NOMO-1 treated with dmso at 0.1 percent for 144 hours (cell line): ENCODE data around the gene PTCHD4.
"Not testable (repeated sequence)": the region's sequence is repeated elsewhere in the genome, so short reads cannot be mapped to it uniquely, and the experiment has no call there.

Experiments used
- DNase-seq: peaks from one replicate; lab custom pipeline; 2025; ENCODE audit not compliant: unreplicated experiment; lab: John Stamatoyannopoulos, UW

PTCHD4 gene

GRCh38 chr6:48111143-48111506 is at the start of gene PTCHD4:
TSS of gene PTCHD4 (minus strand) at chr6:48111197. CDS start at chr6:48068957, 42,240 bp downstream.
- DNase-seq = no peak

- DNase-seq = no peak
Measured at GRCh38 chr6:48151142-48151541, 40.1 kb upstream of the PTCHD4 start.

- no peak for DNase-seq
Measured at GRCh38 chr6:48150701-48151100, 39.7 kb upstream of the PTCHD4 start.

DNA sequence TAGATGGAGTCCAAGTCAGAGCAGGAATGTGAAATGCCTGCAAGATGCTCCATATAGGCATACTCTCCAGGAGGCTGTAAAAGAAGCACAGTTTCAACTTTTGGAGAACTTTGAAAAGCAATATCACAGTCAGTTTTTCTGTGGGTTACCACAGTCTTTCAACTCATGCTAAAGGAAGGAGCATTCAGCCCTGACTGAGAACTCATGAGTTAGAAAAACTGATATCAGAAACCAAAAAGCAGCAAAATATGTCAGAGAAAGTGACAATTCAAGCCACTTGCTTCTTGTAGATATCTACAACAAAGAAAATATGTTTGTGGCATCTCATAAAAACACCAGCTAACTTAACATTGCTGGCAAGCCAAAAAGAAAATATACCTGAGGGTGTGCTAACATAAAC is 36.1 kb upstream of the PTCHD4 start:
- DNase-seq = no peak

- no peak for DNase-seq
Measured at GRCh38 chr6:48144021-48144420, 33.0 kb upstream of the PTCHD4 start.

- no peak for DNase-seq
Measured at GRCh38 chr6:48141975-48142374, 31.0 kb upstream of the PTCHD4 start.

GRCh38 chr6:48139818-48140614 is 29.0 kb upstream of the PTCHD4 start:
- no peak for DNase-seq

DNA sequence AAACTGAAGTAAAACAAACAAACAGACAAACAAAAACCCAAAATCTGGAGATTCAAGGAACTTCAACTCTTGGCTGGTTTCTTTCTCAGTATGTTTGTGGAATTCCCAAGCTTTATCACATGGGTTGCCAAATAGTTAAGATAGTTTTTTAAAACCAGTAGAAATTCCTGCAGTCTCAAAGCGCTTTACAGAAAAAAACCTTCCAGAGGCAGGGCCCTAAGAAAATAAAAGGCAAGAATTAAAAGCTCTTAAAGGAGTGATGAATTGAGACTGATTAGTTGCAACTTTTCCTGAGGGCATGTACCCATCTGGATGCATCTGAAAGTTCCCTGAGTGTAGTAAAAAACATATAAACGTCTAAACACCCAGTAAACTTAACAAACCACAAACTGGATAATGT is 25.9 kb upstream of the PTCHD4 start:
- no peak for DNase-seq

GRCh38 chr6:48135323-48136084 is 24.5 kb upstream of the PTCHD4 start:
- no peak for DNase-seq

DNA sequence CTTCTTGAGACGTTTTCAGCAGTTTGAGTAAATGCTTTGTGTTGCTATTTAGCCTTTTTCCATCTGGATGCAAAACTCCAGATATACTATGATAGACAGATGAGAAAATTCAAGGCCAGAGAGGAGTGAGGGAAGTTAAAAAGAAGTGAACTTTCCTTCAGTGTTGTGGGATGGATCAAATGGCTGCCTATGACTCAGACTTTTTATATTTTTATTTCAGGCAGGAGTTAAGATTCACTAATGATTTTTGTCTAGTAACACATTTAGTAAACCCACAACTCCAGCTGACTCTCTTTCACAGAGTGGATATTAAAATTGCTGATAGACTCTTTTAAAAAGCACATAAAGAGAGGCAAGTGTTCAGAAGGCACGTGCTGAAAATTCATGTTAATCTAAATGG is 23.2 kb upstream of the PTCHD4 start:
- DNase-seq = no peak

- DNase-seq = no peak
Measured at GRCh38 chr6:48123601-48124000, 12.6 kb upstream of the PTCHD4 start.

GRCh38 chr6:48121983-48122749 is 11.2 kb upstream of the PTCHD4 start:
- DNase-seq = not testable (repeated sequence)

DNA sequence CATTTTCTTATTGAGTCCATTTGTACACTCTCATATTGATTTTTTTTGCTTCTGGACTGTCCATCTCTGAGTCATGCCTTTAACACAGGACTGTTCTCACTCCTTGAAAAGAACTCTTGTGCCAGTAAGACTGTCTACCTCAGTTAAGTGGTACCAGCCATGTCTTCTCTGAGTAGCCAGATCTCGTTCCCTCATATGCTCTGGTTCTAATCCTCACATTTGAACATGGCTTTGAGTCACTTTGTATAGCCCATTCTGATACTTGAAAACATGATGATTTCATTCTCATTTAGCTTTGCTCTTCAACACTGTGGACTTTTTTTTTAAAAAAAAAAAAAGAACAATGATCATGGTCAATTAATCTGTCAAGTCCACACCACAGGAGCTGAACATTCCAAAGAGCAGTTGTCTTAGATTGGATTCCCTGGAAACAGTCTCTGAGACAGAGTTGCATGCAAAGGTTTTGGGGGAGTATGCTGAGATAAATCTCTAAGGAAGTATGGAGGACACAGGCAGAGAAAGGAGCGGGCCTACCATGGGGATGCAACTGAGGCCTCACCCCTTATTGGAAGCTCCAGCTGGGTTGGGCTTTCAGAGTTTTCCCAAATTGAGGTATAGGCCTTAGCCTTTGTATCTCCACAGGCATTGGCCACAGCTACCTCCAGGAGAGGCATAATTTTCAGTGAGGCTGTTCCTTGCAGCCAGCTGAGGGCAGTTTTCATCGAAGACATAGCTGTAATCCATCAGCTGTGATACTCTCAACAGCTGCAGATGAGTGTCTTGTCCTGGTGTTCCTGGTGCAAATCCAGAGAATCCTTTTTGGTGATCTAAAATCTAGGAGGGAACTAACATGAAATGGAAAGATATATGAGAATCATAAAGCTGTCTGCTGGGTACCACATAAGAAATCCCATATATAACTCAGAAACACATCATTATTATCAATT is 6.0 kb upstream of the PTCHD4 start:
- DNase-seq = no peak

GRCh38 chr6:48113130-48113529 is 2.1 kb upstream of the PTCHD4 start:
- no peak for DNase-seq

- DNase-seq = no peak
Measured at GRCh38 chr6:48111575-48111974, 578 bp upstream of the PTCHD4 start.

GRCh38 chr6:48110436-48111142 is 408 bp downstream of the PTCHD4 start:
- DNase-seq = no peak

GRCh38 chr6:48109944-48110343 is 1.1 kb downstream of the PTCHD4 start:
- DNase-seq = no peak

- DNase-seq = not testable (repeated sequence)
Measured at GRCh38 chr6:48102476-48103195, 8.4 kb downstream of the PTCHD4 start.

- peak; percentile 0 for DNase-seq
Measured at GRCh38 chr6:48101290-48101689, 9.7 kb downstream of the PTCHD4 start.
